ENCODE measurements around the gene SKOR1. TPM values are rescaled to one million over a fixed set of nuclear protein-coding genes. Genes with fewer than 3 reads are reported as not detected.

SKOR1 gene
- total RNA-seq, 1 donor from 2014 or later: 0.48 TPM

DNA sequence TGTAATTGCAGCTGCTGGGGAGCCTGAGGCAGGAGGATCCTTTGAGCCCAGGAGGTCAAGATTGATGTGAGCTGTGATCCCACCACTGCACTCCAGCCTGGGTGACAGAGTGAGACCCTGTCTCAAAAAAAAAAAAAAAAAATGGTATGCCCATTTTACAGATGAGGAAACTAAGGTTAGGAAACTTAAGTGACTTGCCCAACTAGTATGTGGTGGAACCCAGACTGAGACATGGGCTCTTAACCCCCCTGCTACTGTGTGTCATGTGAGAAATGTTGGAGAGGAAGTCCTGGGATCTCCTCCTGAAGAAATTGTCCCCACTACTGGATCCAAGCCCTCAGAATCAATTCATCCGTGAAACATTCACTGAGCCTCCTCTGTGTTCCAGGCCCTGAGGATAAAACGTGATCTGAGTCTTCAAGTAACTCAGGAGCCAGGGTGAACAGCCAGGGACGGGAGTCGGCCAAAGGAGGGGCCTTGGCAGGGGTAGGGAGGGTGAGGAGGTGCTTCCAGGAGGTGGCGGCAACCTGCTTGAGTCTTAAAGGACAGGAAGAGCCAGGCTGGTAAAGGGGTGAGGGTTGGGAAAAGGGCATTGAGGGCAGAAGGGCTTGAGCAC lies 34.1 kb downstream of the SKOR1 start:
- Mint-ChIP-seq H3K27me3 (ENCODE audit: unreplicated experiment) (no peaks in the 10 kb centered on the region), H3K27ac (ENCODE audit: unreplicated experiment) (no peak overlapping the region), H3K4me3 (ENCODE audit: unreplicated experiment) (no peak overlapping the region), H3K9me3 (ENCODE audit: unreplicated experiment) (no peaks in the 10 kb centered on the region), H3K36me3 (ENCODE audit: unreplicated experiment) (no peaks in the 10 kb centered on the region), H3K4me1 (ENCODE audit: unreplicated experiment) (peaks cover 17% of the 10 kb centered on the region)
- TF ChIP-seq, protein P1, sequence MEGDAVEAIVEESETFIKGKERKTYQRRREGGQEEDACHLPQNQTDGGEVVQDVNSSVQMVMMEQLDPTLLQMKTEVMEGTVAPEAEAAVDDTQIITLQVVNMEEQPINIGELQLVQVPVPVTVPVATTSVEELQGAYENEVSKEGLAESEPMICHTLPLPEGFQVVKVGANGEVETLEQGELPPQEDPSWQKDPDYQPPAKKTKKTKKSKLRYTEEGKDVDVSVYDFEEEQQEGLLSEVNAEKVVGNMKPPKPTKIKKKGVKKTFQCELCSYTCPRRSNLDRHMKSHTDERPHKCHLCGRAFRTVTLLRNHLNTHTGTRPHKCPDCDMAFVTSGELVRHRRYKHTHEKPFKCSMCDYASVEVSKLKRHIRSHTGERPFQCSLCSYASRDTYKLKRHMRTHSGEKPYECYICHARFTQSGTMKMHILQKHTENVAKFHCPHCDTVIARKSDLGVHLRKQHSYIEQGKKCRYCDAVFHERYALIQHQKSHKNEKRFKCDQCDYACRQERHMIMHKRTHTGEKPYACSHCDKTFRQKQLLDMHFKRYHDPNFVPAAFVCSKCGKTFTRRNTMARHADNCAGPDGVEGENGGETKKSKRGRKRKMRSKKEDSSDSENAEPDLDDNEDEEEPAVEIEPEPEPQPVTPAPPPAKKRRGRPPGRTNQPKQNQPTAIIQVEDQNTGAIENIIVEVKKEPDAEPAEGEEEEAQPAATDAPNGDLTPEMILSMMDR (IDR thresholded peaks at IDR 0.05): no peak
- DNase-seq (ENCODE audit: extremely low spot score, unreplicated experiment): no peak

DNA sequence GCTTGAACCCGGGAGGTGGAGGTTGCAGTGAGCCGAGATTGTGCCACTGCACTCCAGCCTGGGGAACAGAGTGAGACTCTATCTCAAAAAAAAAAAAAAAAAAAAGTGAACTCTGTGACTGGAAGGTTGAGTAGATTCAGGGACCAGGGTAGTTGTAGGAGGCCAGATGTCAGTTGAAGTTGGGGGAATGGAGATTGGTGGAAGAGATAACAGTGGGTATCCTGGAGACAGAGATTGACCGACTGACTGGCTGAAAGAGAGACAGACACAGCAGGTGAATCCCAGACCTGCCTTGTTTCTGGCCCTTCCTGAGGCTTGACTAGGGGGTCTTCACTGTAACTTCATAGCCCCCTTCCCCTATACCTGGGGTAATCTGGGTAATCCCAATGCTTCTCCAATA lies 36.7 kb downstream of the SKOR1 start:
- TF ChIP-seq, protein P1 (IDR thresholded peaks at IDR 0.05): no peak
- Mint-ChIP-seq H3K4me1 (ENCODE audit: unreplicated experiment) (peaks cover 35% of the 10 kb centered on the region), H3K9me3 (ENCODE audit: unreplicated experiment) (no peaks in the 10 kb centered on the region), H3K27me3 (ENCODE audit: unreplicated experiment) (no peaks in the 10 kb centered on the region), H3K4me3 (ENCODE audit: unreplicated experiment) (no peak overlapping the region), H3K36me3 (ENCODE audit: unreplicated experiment) (no peaks in the 10 kb centered on the region), H3K27ac (ENCODE audit: unreplicated experiment) (no peak overlapping the region)
- no peak for DNase-seq (ENCODE audit: extremely low spot score, unreplicated experiment)

DNA sequence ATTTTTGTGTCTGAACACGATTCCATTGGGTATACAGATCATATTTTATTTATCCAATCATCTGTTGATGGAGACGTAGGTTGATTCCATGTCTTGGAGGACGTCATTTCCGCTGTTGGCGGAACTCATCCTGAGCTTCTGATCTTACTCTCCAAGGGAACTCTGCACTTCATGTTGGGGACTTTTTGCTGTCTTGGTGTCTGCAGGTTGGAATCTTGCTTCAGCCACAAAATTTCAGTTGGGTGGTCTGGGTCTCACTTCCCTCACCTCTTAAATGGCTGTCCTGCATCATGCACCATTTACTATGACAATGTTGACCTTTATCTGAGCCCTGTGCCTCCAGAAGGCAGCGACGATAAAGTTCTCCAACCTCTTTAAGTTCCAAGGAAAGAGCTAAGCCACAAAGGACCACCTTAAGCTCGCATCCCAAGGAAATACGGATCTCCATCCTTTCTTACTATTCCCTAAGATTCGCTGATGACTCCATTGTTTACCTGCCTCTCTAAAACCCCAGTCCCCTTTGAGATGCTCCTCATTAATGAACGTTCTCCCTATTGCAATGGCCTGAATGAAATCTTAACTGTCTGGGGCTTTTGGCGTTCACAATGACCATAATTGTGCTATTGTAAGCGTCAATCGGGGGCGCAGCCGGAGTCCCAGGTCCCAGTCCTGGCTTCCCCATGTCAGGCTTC lies 37.6 kb downstream of the SKOR1 start:
- no peaks in the 10 kb centered on the region for H3K9me3 Mint-ChIP-seq (ENCODE audit: unreplicated experiment)
- no peaks in the 10 kb centered on the region for H3K36me3 Mint-ChIP-seq (ENCODE audit: unreplicated experiment)
- H3K4me3 Mint-ChIP-seq (ENCODE audit: unreplicated experiment): peak overlapping the region; percentile 69
- no peaks in the 10 kb centered on the region for H3K27me3 Mint-ChIP-seq (ENCODE audit: unreplicated experiment)
- H3K4me1 Mint-ChIP-seq (ENCODE audit: unreplicated experiment): peaks cover 35% of the 10 kb centered on the region
- H3K27ac Mint-ChIP-seq (ENCODE audit: unreplicated experiment): peak overlapping the region; percentile 78
- no peak for DNase-seq (ENCODE audit: extremely low spot score, unreplicated experiment)
- TF ChIP-seq, protein P1 (IDR thresholded peaks at IDR 0.05): no peak

DNA sequence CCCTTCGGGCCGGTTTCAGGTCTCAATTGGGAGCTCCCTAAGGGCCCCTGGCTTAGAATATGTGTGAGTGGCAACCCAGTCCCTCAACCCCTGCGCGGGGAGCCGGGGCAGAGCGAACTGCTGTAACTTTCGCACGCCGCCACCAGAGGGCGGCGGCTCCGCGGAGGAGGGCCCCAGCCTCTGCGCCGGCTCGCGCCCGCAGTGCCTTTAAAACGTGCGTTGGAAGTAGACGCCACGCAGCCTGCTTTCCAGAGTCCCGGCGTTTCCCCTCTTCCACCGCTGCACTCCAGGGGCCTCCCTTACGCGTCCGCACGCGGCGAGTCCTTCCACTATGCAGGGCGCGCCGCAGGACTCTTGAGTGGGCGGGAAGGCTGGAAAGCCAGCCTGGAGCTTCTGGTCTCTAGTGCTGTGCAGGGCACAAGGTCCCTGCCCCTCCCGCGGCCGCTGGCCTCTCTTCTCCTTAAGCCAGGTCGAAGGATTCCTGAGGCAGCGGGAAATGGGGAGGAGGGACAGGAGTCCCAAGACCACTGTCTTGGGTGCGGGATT lies 38.2 kb downstream of the SKOR1 start:
- no peaks in the 10 kb centered on the region for H3K9me3 Mint-ChIP-seq (ENCODE audit: unreplicated experiment)
- no peaks in the 10 kb centered on the region for H3K36me3 Mint-ChIP-seq (ENCODE audit: unreplicated experiment)
- peak overlapping the region; percentile 69 for H3K4me3 Mint-ChIP-seq (ENCODE audit: unreplicated experiment)
- H3K27me3 Mint-ChIP-seq (ENCODE audit: unreplicated experiment): no peaks in the 10 kb centered on the region
- TF ChIP-seq, protein P1 (IDR thresholded peaks at IDR 0.05): peak; percentile 99
- peak overlapping the region; percentile 78 for H3K27ac Mint-ChIP-seq (ENCODE audit: unreplicated experiment)
- peak; percentile 91 for DNase-seq (ENCODE audit: extremely low spot score, unreplicated experiment)
- peaks cover 35% of the 10 kb centered on the region for H3K4me1 Mint-ChIP-seq (ENCODE audit: unreplicated experiment)

DNA sequence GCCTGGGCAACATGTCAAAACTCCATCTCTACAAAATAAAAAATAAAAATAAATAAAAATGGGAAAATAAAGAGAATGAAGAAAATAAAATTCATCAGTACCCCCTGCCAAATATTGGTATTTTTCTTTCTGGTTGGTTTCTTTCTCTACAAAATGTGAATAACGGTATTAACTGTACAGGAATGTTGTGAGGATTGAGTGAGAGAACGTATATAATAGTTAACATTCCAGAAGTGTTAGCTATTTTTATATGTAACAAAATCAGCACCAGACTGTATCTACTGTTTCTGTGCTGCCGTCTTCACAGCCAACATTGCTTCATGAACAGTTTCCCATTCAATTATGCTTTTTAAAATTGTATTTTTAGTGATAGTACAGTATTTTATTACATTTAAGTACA lies 40.0 kb downstream of the SKOR1 start:
- no peak for DNase-seq (ENCODE audit: extremely low spot score, unreplicated experiment)
- H3K4me1 Mint-ChIP-seq (ENCODE audit: unreplicated experiment): peaks cover 35% of the 10 kb centered on the region
- peak overlapping the region; percentile 87 for H3K27ac Mint-ChIP-seq (ENCODE audit: unreplicated experiment)
- no peaks in the 10 kb centered on the region for H3K27me3 Mint-ChIP-seq (ENCODE audit: unreplicated experiment)
- H3K36me3 Mint-ChIP-seq (ENCODE audit: unreplicated experiment): no peaks in the 10 kb centered on the region
- H3K9me3 Mint-ChIP-seq (ENCODE audit: unreplicated experiment): no peaks in the 10 kb centered on the region
- TF ChIP-seq, protein P1 (IDR thresholded peaks at IDR 0.05): no peak
- H3K4me3 Mint-ChIP-seq (ENCODE audit: unreplicated experiment): no peak overlapping the region

Data from osteocyte (in vitro differentiated cells).